Measurements from ENCODE around the gene LPO. TPM values are rescaled to one million over a fixed set of nuclear protein-coding genes. Genes with fewer than 3 reads are reported as not detected.
A peak's percentile ranks its signal among the peaks of the same experiment; 100 is the strongest.

LPO gene
- total RNA-seq, 1 donor from 2014 or later: not detected

DNA sequence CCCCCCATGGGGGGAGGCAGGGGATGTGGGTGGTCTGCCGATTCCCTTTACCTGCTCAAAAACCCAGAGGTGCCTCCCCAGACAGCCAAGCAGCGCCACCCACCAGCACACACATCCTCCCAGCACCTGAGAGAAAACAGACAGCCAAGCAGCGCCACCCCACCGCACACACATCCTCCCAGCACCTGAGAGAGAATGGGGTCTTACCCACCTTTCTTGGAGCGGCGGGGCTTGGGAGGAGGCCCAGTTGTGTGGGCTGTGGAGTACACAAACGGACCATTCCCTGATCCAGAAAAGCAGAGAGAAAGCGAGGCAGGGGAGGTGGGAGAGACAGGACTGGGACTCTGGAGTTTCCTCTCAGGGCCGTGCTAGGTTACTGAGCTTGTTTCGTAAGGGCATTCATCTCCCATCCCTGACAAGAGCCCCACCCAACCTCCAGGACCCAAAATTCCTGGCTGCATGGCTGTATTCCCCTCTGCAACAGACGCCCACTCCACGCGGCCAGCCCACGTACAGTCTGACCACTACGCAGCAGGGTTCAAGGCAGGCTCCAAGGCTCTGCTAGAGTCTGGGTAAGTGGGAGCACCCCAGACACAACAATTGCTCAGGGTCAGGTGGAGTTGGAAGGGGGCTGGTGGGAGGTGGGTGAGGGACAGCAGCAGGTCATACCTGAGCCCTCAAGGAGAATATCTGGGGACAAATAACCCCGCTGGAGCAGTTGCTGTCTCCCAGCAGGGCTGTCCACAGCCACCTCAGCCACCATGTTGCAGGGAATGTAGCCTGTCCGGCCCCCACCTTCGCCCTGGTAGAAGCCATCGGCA is 68.0 kb downstream of the LPO start:
- DNase-seq (no peak), ATAC-seq (no peak)
- Histone ChIP-seq H3K36me3 (no peaks in the 10 kb centered on the region), H3K9me3 (no peaks in the 10 kb centered on the region), H3K27me3 (no peaks in the 10 kb centered on the region), H3K4me3 (no peak overlapping the region), H3K27ac (no peak overlapping the region), H3K4me1 (no peaks in the 10 kb centered on the region)
- TF ChIP-seq, protein P1, sequence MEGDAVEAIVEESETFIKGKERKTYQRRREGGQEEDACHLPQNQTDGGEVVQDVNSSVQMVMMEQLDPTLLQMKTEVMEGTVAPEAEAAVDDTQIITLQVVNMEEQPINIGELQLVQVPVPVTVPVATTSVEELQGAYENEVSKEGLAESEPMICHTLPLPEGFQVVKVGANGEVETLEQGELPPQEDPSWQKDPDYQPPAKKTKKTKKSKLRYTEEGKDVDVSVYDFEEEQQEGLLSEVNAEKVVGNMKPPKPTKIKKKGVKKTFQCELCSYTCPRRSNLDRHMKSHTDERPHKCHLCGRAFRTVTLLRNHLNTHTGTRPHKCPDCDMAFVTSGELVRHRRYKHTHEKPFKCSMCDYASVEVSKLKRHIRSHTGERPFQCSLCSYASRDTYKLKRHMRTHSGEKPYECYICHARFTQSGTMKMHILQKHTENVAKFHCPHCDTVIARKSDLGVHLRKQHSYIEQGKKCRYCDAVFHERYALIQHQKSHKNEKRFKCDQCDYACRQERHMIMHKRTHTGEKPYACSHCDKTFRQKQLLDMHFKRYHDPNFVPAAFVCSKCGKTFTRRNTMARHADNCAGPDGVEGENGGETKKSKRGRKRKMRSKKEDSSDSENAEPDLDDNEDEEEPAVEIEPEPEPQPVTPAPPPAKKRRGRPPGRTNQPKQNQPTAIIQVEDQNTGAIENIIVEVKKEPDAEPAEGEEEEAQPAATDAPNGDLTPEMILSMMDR (IDR thresholded peaks at IDR 0.05): no peak
- intact Hi-C loops (cut with DNase I): loop anchor here (10.0 kb wide), 1 partner anchor 138 kb away; no protein-coding TSS in a partner anchor

GRCh38 chr17:58307468-58308172 is 69.2 kb downstream of the LPO start:
- intact Hi-C loops (cut with DNase I): loop anchor here (10.0 kb wide), 1 partner anchor 137 kb away; no protein-coding TSS in a partner anchor
- H3K4me3 ChIP-seq: no peak overlapping the region
- no peak for ATAC-seq
- TF ChIP-seq, protein P1 (IDR thresholded peaks at IDR 0.05): no peak
- H3K4me1 ChIP-seq: no peaks in the 10 kb centered on the region
- H3K27ac ChIP-seq: no peak overlapping the region
- no peaks in the 10 kb centered on the region for H3K9me3 ChIP-seq
- H3K36me3 ChIP-seq: no peaks in the 10 kb centered on the region
- no peak for DNase-seq
- H3K27me3 ChIP-seq: no peaks in the 10 kb centered on the region

- ATAC-seq (peak; percentile 67), DNase-seq (no peak)
- TF ChIP-seq, protein P1 (IDR thresholded peaks at IDR 0.05): peak; percentile 22
- Histone ChIP-seq H3K4me1 (no peaks in the 10 kb centered on the region), H3K27ac (no peak overlapping the region), H3K4me3 (no peak overlapping the region), H3K9me3 (no peaks in the 10 kb centered on the region), H3K36me3 (no peaks in the 10 kb centered on the region), H3K27me3 (no peaks in the 10 kb centered on the region)
- intact Hi-C loops (cut with DNase I): loop anchor here (10.0 kb wide), 1 partner anchor 136 kb away; no protein-coding TSS in a partner anchor
Observed at GRCh38 chr17:58308173-58308984, 70.0 kb downstream of the LPO start.

DNA sequence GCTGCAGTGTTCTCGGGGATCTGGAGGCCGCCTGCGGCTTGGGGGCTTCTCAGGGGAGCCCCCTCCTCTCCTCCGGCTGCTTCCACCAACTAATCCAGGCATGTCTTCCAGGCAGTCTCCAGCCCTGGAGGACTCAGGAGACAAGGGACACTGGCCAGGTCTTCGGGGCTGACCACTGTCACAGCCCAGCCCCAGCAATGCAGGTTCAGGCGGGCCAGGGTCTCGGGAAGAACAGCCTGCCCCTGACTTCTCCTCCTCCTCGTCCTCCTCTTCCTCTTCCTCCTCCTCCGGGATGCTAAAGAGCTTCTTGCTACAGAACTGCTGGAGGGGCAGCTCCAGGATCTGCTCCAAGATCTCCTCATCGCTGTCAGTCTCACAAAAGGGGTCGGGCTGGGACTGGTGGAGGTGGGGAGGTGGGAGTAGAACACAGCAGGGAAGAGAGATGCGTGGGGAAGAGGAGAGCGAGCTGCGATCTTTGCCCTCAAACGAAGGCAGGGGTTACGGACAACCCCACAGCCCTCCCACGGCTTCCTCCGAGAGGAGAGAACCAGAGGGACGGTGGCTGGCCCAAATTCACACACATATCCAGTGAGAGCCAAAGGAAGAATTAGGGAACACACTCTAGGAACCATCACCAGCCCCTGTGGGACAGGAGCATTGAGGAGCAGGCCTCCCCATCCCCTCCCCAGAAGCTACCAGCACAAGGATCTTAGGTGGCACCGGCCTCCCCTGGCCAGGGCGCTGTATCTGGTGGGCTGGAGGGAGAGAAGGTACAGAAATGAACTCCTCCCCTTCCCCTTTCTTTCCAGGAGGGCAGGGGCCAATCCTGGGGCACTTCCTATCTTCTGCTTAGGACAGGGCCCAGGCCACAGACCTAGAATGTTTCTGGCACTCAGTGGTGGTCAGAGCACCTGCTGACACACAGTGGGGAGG is 70.9 kb downstream of the LPO start:
- DNase-seq: no peak
- Histone ChIP-seq H3K27ac (no peak overlapping the region), H3K36me3 (no peaks in the 10 kb centered on the region), H3K27me3 (no peaks in the 10 kb centered on the region), H3K9me3 (no peaks in the 10 kb centered on the region), H3K4me3 (no peak overlapping the region), H3K4me1 (no peaks in the 10 kb centered on the region)
- intact Hi-C loops (cut with DNase I): loop anchor here (10.0 kb wide), 1 partner anchor 136 kb away; no protein-coding TSS in a partner anchor
- ATAC-seq: peak; percentile 47
- TF ChIP-seq, protein P1 (IDR thresholded peaks at IDR 0.05): no peak

Measured in upper lobe of right lung (tissue), 1 donor.